Stimulated activated naive CD8-positive, alpha-beta T cell treated with anti-CD3 and anti-CD28 coated beads, Interleukin-15, amount 100 ng/mL, for 72 hours (primary cell): Measurements from ENCODE around the gene ACE.

Experiments
- ATAC-seq: fragments of 150-1000 bp; cut with Tn5 transposase; 2 replicates; pipeline ENCODE4 v1.10.0; 2021; ENCODE audit warnings: mild to moderate bottlenecking, moderate library complexity
- DNase-seq, 2 donors: peaks; one replicate each; pipeline ENCODE4 v3.0.0; 2021 to 2022
- H3K27ac Mint-ChIP-seq, 2 donors: one replicate each; pipeline ENCODE4 v1.8.0; 2022; ENCODE audit warnings: mild to moderate bottlenecking in 2 of 2, mixed read lengths in 2 of 2, moderate library complexity in 2 of 2
- H3K27me3 Mint-ChIP-seq: one replicate; pipeline ENCODE4 v1.8.0; 2022; ENCODE audit warnings: mixed read lengths
- H3K4me1 Mint-ChIP-seq: one replicate; pipeline ENCODE4 v1.8.0; 2022; ENCODE audit warnings: mild to moderate bottlenecking, mixed read lengths
- H3K4me3 Mint-ChIP-seq, 2 donors: one replicate each; pipeline ENCODE4 v1.8.0; 2022; ENCODE audit warnings: mild to moderate bottlenecking in 2 of 2, mixed read lengths in 2 of 2, moderate library complexity in 1 of 2
- H3K9me3 Mint-ChIP-seq, 2 donors: one replicate each; pipeline ENCODE4 v1.8.0; 2022; ENCODE audit warnings: mixed read lengths in 2 of 2

Gene ACE

GRCh38 chr17:63505341-63505740 lies 28.5 kb downstream of the ACE start:
- DNase-seq: no peak
- H3K27ac Mint-ChIP-seq: no peak overlapping the region
- no peak for ATAC-seq
- H3K27me3 Mint-ChIP-seq: peaks cover 70% of the 10 kb centered on the region
- peaks cover 7 to 13% of the 10 kb centered on the region in 2 donors for H3K9me3 Mint-ChIP-seq
- no peak overlapping the region for H3K4me3 Mint-ChIP-seq
- no peaks in the 10 kb centered on the region for H3K4me1 Mint-ChIP-seq

- DNase-seq: no peak
- Mint-ChIP-seq H3K27ac (no peak overlapping the region), H3K4me3 (no peak overlapping the region), H3K9me3 (peaks cover 7 to 13% of the 10 kb centered on the region in 2 donors), H3K27me3 (peaks cover 58% of the 10 kb centered on the region), H3K4me1 (no peaks in the 10 kb centered on the region)
- ATAC-seq: no peak
Observed at GRCh38 chr17:63506627-63507026, 29.8 kb downstream of the ACE start.

GRCh38 chr17:63511331-63511730 lies 34.5 kb downstream of the ACE start:
- H3K27ac Mint-ChIP-seq: no peak overlapping the region
- H3K27me3 Mint-ChIP-seq: peaks cover 55% of the 10 kb centered on the region
- H3K4me3 Mint-ChIP-seq: no peak overlapping the region
- no peaks in the 10 kb centered on the region for H3K9me3 Mint-ChIP-seq
- peaks cover 3% of the 10 kb centered on the region for H3K4me1 Mint-ChIP-seq
- DNase-seq (no peak), ATAC-seq (no peak)

GRCh38 chr17:63512388-63512787 lies 35.5 kb downstream of the ACE start:
- H3K27me3 Mint-ChIP-seq: peaks cover 45% of the 10 kb centered on the region
- no peak overlapping the region for H3K4me3 Mint-ChIP-seq
- H3K27ac Mint-ChIP-seq: no peak overlapping the region
- no peak for ATAC-seq
- DNase-seq: no peak
- H3K9me3 Mint-ChIP-seq: no peaks in the 10 kb centered on the region
- peaks cover 13% of the 10 kb centered on the region for H3K4me1 Mint-ChIP-seq

- Mint-ChIP-seq H3K4me3 (no peak overlapping the region), H3K27ac (no peak overlapping the region), H3K9me3 (no peaks in the 10 kb centered on the region), H3K27me3 (peaks cover 41% of the 10 kb centered on the region), H3K4me1 (peaks cover 16% of the 10 kb centered on the region)
- DNase-seq (no peak), ATAC-seq (no peak)
Observed at GRCh38 chr17:63512896-63513644, 36.2 kb downstream of the ACE start.

GRCh38 chr17:63514477-63514876 lies 37.6 kb downstream of the ACE start:
- ATAC-seq: no peak
- Mint-ChIP-seq H3K4me1 (peaks cover 16% of the 10 kb centered on the region), H3K27me3 (peaks cover 42% of the 10 kb centered on the region), H3K9me3 (no peaks in the 10 kb centered on the region), H3K27ac (peak overlapping the region in 1 of 2 donors; percentile 91), H3K4me3 (no peak overlapping the region)
- DNase-seq: no peak

- no peak overlapping the region for H3K27ac Mint-ChIP-seq
Observed at GRCh38 chr17:63514974-63515373, 38.1 kb downstream of the ACE start.

GRCh38 chr17:63515426-63515825 lies 38.6 kb downstream of the ACE start:
- no peak for DNase-seq
- H3K27me3 Mint-ChIP-seq: peaks cover 50% of the 10 kb centered on the region
- no peak overlapping the region for H3K27ac Mint-ChIP-seq
- H3K4me3 Mint-ChIP-seq: no peak overlapping the region
- no peaks in the 10 kb centered on the region for H3K9me3 Mint-ChIP-seq
- ATAC-seq: no peak
- peaks cover 16% of the 10 kb centered on the region for H3K4me1 Mint-ChIP-seq

More at GRCh38 chr17:63514974-63515373, 38.1 kb downstream of the ACE start:
- ATAC-seq (no peak), DNase-seq (no peak)
- H3K4me3 Mint-ChIP-seq: no peak overlapping the region
- peaks cover 47% of the 10 kb centered on the region for H3K27me3 Mint-ChIP-seq
- H3K9me3 Mint-ChIP-seq: no peaks in the 10 kb centered on the region
- peaks cover 16% of the 10 kb centered on the region for H3K4me1 Mint-ChIP-seq

GRCh38 chr17:63516910-63517824 lies 40.3 kb downstream of the ACE start:
- Mint-ChIP-seq H3K27ac (no peak overlapping the region), H3K9me3 (no peaks in the 10 kb centered on the region), H3K4me1 (peaks cover 16% of the 10 kb centered on the region), H3K27me3 (peaks cover 67% of the 10 kb centered on the region), H3K4me3 (no peak overlapping the region)
- DNase-seq (peak in 1 of 2 donors; percentile 53), ATAC-seq (peak; percentile 86)

- Mint-ChIP-seq H3K4me3 (no peak overlapping the region), H3K4me1 (peaks cover 16% of the 10 kb centered on the region), H3K27me3 (peaks cover 64% of the 10 kb centered on the region), H3K9me3 (no peaks in the 10 kb centered on the region), H3K27ac (peak overlapping the region in 1 of 2 donors; percentile 44)
- no peak for ATAC-seq
- DNase-seq: no peak
Observed at GRCh38 chr17:63517825-63518534, 41.1 kb downstream of the ACE start.

GRCh38 chr17:63519116-63519881 lies 42.4 kb downstream of the ACE start:
- Mint-ChIP-seq H3K4me3 (no peak overlapping the region), H3K27me3 (peaks cover 66% of the 10 kb centered on the region), H3K27ac (no peak overlapping the region), H3K4me1 (peaks cover 28% of the 10 kb centered on the region), H3K9me3 (no peaks in the 10 kb centered on the region)
- no peak for ATAC-seq
- no peak for DNase-seq

GRCh38 chr17:63519972-63520882 lies 43.4 kb downstream of the ACE start:
- no peak overlapping the region for H3K4me3 Mint-ChIP-seq
- peaks cover 66% of the 10 kb centered on the region for H3K27me3 Mint-ChIP-seq
- H3K27ac Mint-ChIP-seq: no peak overlapping the region
- H3K9me3 Mint-ChIP-seq: no peaks in the 10 kb centered on the region
- no peak for ATAC-seq
- DNase-seq: no peak
- peaks cover 28% of the 10 kb centered on the region for H3K4me1 Mint-ChIP-seq

- H3K27ac Mint-ChIP-seq: no peak within 1 kb of the TSS
- peak within 1 kb of the TSS; percentile 6 to 67 for H3K4me3 Mint-ChIP-seq
- DNase-seq (no peak), ATAC-seq (no peak)
- peaks cover 67% of the 10 kb centered on the region for H3K27me3 Mint-ChIP-seq
- H3K4me1 Mint-ChIP-seq: peaks cover 11% of the 10 kb centered on the region
- no peaks in the 10 kb centered on the region for H3K9me3 Mint-ChIP-seq
Observed at GRCh38 chr17:63523253-63523855, 46.5 kb downstream of the ACE start, which contains the start of gene KCNH6. Gene KCNH6 (plus strand): TSS chr17:63523358. CDS start chr17:63523414, 56 bp downstream.

GRCh38 chr17:63524051-63524450 lies 47.2 kb downstream of the ACE start:
- no peak for ATAC-seq
- no peak overlapping the region for H3K27ac Mint-ChIP-seq
- H3K4me3 Mint-ChIP-seq: peak overlapping the region; percentile 6 to 67
- no peak for DNase-seq
- H3K4me1 Mint-ChIP-seq: peaks cover 11% of the 10 kb centered on the region
- no peaks in the 10 kb centered on the region for H3K9me3 Mint-ChIP-seq
- peaks cover 62% of the 10 kb centered on the region for H3K27me3 Mint-ChIP-seq
